ENCODE results near the gene GMDS.

The GMDS gene

GRCh38 chr6:1739680-1740079, 505.7 kb downstream of the GMDS start:
- DNase-seq (ENCODE audit: low read depth in 2 of 2): no peak

DNA sequence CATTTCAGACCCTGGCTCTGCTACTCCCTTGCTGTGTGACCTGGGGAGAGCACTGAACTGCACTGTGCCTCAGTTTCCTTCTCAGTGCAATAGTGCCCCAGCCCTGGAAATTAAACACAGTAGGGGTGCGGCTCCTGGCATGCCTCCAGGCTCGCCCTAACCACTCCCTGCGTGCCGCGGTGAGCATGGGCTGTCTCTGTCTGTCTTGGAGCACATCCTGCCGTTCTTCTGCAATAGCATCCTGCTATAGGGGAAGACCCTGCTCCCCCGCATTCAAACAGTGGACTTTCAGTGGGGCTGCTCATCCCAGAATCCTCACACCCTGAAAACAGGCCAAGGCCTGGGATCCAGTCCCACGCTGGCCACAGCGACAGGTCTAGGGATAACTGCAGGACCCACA, 506.2 kb downstream of the GMDS start:
- no peak for DNase-seq (ENCODE audit: low read depth in 2 of 2)

DNA sequence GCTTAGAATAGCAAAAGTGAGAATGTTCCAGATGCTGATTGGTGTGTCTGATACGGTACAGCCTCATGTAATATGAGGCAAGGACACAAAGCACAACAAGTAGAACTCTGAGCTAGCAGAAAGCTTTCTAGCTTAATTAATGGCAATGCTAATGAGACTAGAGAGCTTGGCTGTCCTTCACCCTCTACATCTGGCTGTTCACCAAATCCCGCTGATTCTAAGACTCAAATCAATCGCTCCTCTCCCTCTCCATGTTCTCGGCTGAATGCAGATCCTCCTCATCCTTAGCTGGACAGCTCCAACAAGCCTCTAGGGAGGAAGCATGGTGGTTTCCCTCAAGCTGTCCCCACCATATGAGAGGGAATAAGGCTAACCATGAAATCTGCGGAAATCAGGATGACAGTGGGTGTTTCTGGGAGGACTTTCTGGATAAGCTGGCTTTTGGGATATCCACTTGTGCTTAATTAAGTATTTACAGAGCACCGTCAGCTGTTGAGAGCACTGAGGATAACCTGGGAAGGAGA, 506.8 kb downstream of the GMDS start:
- no peak for DNase-seq (ENCODE audit: low read depth in 2 of 2)

GRCh38 chr6:1737463-1738311, 507.7 kb downstream of the GMDS start:
- DNase-seq (ENCODE audit: low read depth in 2 of 2): no peak

DNA sequence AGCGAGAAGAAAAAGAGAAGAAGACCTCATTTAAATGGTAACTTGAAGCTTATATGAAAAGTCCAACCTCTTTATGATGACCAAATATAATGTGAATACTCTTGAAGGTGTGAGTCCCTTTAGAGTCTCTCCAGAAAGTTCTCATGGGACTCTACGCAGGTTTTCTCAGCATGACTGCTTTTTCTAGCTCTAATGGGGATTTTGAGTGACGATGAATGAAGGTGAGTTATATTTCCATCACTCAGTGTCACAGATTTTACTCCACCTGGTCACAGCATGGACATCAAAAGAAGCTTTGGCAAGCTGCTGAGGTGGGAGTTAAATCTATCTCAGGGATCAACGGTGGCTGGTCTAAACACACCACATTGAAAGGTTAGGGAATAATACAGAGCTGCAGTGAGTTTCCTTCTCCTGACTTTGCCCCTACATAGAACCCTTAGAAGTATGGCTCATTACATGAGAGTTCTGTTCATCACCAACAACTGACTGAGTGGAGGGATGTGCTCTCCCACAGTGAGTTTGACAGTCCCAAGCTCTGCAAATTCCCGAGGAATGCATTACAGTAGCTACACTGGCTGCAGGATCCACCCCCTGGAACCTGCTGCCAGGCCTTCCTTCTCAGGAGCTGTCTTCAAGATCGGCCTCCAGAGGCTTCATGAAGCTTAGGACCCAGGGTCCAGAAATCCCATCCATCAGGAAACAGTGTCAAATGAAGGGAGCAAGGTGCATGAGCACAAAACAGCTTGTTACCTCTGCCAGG, 508.9 kb downstream of the GMDS start:
- DNase-seq (ENCODE audit: low read depth in 2 of 2): no peak

DNA sequence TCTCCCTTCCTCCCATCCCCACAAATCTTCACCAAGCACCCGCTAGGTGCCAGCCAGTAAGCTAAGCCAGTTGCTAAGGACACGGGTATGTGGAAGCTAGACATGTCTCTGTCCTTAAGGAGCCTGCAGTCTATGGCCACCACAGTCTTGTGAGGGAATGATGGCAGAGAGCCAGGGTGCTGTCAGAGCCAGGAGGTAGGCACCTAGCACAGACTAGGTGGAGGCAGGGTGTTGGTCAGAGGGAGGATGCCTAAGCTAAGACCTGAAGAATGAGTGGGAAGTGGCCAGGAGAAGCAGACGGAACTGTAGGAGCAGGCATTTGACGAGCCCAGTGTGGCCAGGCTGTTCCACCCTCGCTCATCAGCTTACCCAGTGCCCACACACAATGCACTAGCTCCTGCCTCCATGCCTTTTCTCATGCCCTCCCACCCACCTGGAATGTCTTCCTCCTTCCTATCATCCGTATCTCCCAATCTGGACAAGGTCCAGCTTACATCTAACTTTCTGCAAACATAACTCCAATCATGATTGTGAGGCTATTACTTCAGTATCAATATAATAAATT, 510.1 kb downstream of the GMDS start:
- no peak for DNase-seq (ENCODE audit: low read depth in 2 of 2)

- no peak for DNase-seq (ENCODE audit: low read depth in 2 of 2)
These were observed 514.5 kb downstream of the GMDS start for GRCh38 chr6:1730882-1731281.

GRCh38 chr6:1729750-1730140, 515.7 kb downstream of the GMDS start:
- no peak for DNase-seq (ENCODE audit: low read depth in 2 of 2)

DNA sequence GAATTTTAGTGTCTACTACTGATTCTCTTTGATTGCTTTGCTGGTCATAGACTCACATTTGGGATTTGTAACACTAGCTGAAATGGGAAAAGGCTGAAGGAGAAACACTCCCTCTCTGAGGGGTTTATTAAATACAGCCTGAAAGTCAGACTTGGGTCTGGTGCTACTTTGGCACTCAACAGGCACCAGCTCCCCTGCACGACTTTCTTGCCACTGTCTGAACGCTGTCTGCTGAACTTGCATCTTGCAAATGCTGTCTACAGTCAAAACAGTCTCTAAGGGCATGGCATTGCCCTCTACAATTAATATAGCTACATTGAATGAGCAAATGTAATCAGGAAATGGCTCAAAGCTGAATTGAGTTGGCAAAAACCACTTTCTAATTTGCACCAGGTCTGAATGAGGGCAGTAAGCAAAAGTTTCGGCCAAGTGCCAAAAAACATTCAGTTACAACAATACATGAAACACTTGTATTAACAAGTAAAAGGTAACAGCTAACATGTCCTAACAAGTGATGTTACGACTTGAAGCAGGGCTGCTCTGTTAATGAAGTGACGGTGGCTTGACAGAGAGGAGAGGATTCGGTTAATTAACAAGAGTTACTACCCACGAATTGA, 516.2 kb downstream of the GMDS start:
- no peak for DNase-seq (ENCODE audit: low read depth in 2 of 2)

GRCh38 chr6:1726341-1726768, 519.0 kb downstream of the GMDS start:
- no peak for DNase-seq (ENCODE audit: low read depth in 2 of 2)

DNA sequence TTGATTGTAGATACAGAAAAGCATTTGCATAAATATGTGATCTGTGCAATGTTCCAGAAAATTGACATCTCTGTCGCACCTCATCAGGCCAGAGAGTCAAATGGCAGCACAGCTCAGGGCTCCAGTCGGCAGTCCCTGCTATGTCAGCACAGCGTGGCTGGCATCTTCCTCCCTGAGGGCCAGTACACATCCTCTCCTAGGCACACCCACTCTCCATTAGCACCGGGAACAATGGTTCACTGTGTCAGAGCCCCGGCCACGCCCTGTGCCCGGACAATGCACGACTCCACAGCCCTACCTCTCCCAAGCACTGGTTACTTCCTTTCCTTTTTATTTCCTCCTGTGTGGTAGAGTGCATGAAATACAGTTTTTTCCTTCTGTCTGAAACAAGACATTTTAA, 520.8 kb downstream of the GMDS start:
- DNase-seq (ENCODE audit: low read depth in 2 of 2): no peak

- DNase-seq (ENCODE audit: low read depth in 2 of 2): no peak
These were observed 521.3 kb downstream of the GMDS start for GRCh38 chr6:1724124-1724523.

DNA sequence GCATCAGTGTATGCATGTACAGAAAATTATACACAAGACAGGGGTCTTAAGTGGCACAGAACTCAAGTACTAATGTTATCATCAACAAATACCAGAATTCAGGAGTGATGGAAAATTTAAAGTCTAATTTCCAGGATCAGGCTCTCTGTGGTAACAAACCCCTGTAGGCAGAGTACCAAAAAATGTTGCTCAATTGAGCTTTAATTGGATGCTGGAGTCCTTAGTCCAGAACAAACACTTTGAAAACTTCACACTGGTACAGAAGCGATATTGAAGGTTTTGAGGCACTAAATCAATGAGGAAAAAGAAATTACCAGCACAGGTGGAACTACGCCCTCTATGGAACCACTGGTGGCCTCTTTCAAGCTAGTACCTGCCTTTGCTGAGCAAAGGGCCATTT, 522.6 kb downstream of the GMDS start:
- DNase-seq (ENCODE audit: low read depth in 2 of 2): no peak

GRCh38 chr6:1720620-1721322, 524.6 kb downstream of the GMDS start:
- DNase-seq (ENCODE audit: low read depth in 2 of 2): no peak

GRCh38 chr6:1719922-1720321, 525.5 kb downstream of the GMDS start:
- no peak for DNase-seq (ENCODE audit: low read depth in 2 of 2)

DNA sequence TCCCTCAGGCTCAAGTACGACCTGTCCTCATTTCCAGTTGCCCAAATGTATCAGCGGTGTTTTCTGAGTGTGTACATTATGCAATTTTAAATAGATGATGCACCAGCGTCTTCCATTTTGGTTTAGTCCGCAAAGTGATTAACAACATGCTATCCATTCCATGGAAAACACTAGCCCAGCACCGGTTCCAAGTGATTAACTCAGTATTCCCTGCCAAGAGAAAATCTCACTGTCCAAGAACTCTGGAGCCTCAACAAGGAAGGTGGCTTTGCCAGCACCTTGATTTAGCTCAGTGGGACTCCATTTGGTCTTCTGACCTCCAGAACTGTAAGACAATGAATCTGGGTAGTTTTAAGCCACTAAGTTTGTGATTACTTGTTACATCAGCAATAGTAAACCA, 528.5 kb downstream of the GMDS start:
- DNase-seq (ENCODE audit: low read depth in 2 of 2): no peak

DNA sequence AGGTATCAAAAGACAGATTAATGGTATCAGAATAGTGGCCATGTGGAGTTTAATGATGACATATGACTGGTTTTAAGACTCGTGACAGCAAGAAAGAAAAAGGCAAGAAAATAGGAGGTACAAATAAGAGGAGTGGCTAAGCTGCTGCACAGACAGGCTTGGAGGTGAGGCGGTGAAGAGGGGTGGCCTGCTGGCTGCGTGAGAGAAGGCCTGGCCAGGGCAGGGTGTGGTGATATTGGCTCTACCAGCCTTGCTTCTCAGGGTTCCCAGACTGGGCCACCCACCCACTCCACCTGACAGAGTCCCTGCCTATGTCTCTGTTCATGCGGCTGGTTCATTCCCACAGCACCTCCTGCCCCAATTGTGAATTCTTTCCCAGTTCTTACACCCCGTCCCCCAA, 529.0 kb downstream of the GMDS start:
- no peak for DNase-seq (ENCODE audit: low read depth in 2 of 2)

DNA sequence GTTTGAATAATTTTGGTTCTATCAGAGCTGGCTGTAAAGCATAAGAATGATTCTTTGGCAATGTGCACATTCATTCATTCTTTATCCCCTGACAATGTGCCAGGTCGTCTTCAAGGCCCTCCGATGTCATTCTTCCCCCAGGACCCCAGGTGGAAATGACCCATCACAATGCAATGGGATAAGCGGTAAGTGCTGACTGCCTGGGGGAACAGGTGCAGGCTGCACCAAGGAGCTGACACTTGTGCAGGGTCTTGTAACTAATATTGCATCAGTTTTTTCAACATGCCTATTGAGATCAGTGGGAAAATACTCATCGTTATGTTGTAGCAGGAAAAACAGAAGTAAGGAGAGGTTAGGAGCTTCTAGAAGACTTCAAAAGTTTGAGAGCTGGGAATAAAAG, 530.1 kb downstream of the GMDS start:
- no peak for DNase-seq (ENCODE audit: low read depth in 2 of 2)

GRCh38 chr6:1714654-1715053, 530.8 kb downstream of the GMDS start:
- no peak for DNase-seq (ENCODE audit: low read depth in 2 of 2)

GRCh38 chr6:1713016-1713600, 532.3 kb downstream of the GMDS start:
- DNase-seq (ENCODE audit: low read depth in 2 of 2): no peak

DNA sequence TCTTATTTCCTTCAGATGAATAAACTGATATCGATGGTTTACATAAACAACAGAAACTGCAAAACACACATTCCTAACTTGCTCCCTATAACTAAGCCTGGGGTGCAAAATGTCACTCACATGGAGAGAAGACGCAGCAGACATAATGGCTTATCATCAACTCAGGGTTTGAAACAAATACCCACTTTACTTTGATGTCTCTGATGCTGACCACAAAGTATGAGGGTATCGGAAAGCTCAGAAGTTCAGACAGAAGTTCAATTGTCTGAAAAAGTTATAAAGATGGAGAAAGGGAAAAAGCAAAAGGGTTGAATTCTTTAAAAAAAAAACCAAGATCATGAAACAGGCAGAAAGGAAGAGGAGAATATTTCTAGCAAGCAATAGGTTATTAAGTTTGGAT, 533.0 kb downstream of the GMDS start:
- DNase-seq (ENCODE audit: low read depth in 2 of 2): no peak
